Right lung (tissue), 5 donors: Measurements from ENCODE around the gene UNC5B. TPM values are rescaled to one million over a fixed set of nuclear protein-coding genes. Genes with fewer than 3 reads are reported as not detected.

Experiments used
- DNase-seq, 2 donors: peaks; one replicate each; pipeline ENCODE4 v3.0.0-alpha.2; 2013
- polyA plus RNA-seq, 5 donors: library from polyadenylated mRNA; unstranded; fragments of 120-200 nt; gene quantifications; one replicate each; pipeline versions ENCODE4 v1.2.1 to v1.2.3, GENCODE V29; 2013; ENCODE audit warnings: inconsistent platforms in 1 of 5, low replicate concordance in 1 of 5; ENCODE audit not compliant: insufficient read length in 5 of 5, insufficient read depth in 1 of 5

UNC5B gene
- polyA plus RNA-seq, 5 donors: 19.4 to 21.0 (median 19.4) TPM

- no peak for DNase-seq
These were observed 68.5 kb downstream of the UNC5B start for GRCh38 chr10:71280825-71281224.

- no peak for DNase-seq
These were observed 69.4 kb downstream of the UNC5B start for GRCh38 chr10:71281646-71282322.

GRCh38 chr10:71282323-71282680, 69.9 kb downstream of the UNC5B start:
- DNase-seq: no peak

GRCh38 chr10:71283410-71283809, 71.0 kb downstream of the UNC5B start:
- no peak for DNase-seq

GRCh38 chr10:71283876-71284275, 71.5 kb downstream of the UNC5B start:
- DNase-seq: no peak

- DNase-seq: no peak
These were observed 72.3 kb downstream of the UNC5B start for GRCh38 chr10:71284544-71285179.

- no peak for DNase-seq
These were observed 72.8 kb downstream of the UNC5B start for GRCh38 chr10:71285180-71285545.

- no peak for DNase-seq
These were observed 73.6 kb downstream of the UNC5B start for GRCh38 chr10:71285986-71286385.

GRCh38 chr10:71286521-71287294, 74.3 kb downstream of the UNC5B start:
- no peak for DNase-seq

GRCh38 chr10:71287456-71287855, 75.1 kb downstream of the UNC5B start:
- DNase-seq: no peak

- DNase-seq: no peak
These were observed 76.1 kb downstream of the UNC5B start for GRCh38 chr10:71288461-71288860.

GRCh38 chr10:71289421-71290130, 77.2 kb downstream of the UNC5B start:
- DNase-seq: no peak

- DNase-seq: no peak
These were observed 78.0 kb downstream of the UNC5B start for GRCh38 chr10:71290331-71290730.

GRCh38 chr10:71290806-71291527, 78.6 kb downstream of the UNC5B start:
- no peak for DNase-seq

GRCh38 chr10:71291528-71291900, 79.1 kb downstream of the UNC5B start:
- DNase-seq: no peak

GRCh38 chr10:71292624-71293445, 80.5 kb downstream of the UNC5B start:
- no peak for DNase-seq

- DNase-seq: no peak
These were observed 81.2 kb downstream of the UNC5B start for GRCh38 chr10:71293446-71294084.

- no peak for DNase-seq
These were observed 81.8 kb downstream of the UNC5B start for GRCh38 chr10:71294091-71294561.

- no peak for DNase-seq
These were observed 82.5 kb downstream of the UNC5B start for GRCh38 chr10:71294856-71295255.

GRCh38 chr10:71295641-71296040, 83.3 kb downstream of the UNC5B start:
- DNase-seq: no peak
